DMS114 treated with DMSO at 0.1 percent for 48 hours (cell line): ENCODE results near the gene VTN.
A peak's percentile ranks its signal among the peaks of the same experiment; 100 is the strongest.

ENCODE experiments used
- DNase-seq: peaks from one replicate; lab custom pipeline; 2025; ENCODE audit not compliant: unreplicated experiment; lab: John Stamatoyannopoulos, UW

Gene VTN

DNA sequence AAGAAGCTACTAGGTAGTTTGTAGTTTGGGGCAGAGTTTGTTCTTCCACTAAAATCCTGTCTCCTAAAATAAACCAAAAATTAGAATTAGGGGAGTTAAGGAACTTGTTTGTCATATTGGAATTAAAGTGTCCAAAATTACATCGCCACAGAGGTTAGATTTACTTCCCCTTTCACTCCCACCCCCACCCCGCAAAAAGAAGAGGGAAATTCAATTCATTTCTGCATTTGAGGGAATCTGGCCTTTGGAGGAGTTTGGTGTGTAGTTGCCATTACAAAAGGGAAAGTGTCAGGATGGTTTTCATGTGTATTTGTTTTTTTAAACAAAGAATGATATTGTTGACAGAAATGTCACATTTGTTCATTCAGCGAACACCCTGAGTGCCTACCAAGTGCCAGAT is 45.3 kb downstream of the VTN start:
- DNase-seq, result no peak

DNA sequence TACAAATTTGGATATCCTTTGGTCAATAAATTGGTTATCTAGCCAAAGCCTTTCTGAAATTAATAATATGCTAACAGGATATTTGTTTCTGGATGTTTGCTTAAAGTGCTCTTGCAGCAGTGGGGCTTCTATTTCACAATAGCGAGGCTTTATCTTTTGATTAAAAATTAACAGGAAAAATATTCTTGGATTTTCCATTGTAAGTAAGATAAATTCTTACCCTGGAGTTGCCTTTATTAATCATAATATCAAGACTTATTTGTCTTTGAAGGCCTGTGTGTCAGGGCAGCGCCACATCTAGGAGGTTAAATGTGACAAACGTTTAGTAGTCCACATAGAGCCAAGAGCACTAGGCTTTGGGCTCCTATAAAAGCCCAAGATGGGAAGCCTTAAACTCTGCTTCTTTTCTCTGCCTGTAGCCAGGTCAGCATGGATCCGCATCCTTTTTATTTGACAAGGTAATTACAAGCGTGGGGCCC is 45.8 kb downstream of the VTN start:
- DNase-seq, result no peak

- DNase-seq, result no peak
Measured at GRCh38 chr17:28320215-28321061, 49.7 kb downstream of the VTN start.

DNA sequence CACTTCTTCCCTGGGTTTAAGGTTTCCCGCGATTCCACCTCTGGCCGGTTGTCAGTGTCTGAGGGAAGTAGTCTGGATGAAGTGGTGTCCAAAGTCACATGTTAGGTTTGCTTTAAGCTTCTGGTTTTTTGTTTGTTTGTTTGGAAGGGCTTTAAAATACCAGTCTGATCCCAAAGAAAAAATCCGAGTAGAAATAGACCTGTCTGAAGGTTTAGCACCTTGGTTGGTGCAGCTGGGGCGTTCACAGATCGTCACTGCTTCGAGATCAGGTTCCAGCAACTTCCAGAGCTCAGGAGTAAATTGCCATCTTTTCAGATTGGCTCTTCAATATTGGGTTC is 50.5 kb downstream of the VTN start:
- DNase-seq, result no peak

DNA sequence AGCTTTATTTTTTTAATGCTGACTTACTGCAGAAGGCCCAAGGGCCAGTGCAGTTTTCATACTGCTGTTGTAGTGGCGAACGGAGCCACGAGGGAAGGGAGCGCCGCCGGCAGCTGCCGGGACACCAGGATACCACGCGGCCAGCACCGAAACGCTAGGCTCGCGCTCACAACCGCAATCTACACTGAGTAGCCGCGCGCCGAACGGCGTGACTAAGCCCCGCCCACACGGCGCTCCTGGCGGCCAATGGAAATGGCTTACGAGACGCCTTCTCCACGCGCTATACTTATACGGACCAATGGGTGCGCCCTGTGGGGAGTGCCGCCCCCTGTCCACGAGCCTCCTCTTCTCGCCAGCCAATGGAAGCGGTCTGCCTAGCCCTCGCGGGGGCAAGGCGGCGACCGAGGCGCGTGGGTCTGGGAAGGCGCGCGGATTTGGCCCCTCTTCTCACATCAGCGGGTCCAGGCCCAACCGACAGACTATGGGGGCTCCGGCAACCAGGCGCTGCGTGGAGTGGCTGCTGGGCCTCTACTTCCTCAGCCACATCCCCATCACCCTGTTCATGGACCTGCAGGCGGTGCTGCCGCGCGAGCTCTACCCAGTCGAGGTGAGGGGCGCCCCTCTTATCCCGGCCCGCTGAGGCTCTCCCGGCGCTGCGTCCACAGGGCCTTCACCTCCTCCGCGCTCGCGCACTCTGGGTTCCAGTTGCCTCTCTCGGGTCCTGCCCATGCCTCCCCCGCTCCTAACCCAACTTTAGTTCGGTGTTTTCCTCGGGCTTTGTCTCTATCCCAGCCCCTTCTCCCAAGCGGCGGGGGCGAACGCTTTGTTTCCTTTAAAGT is 51.1 kb downstream of the VTN start, which contains the start of gene TMEM97:
Gene TMEM97, plus strand, starts transcription at position 442 of the 839 bp plus-strand sequence. Its CDS starts 40 bp downstream, at position 482.
- peak; percentile 93 for DNase-seq

GRCh38 chr17:28317966-28318758 is 51.9 kb downstream of the VTN start:
- DNase-seq, result no peak
